Measurements from ENCODE around the gene MGST2.

- TF ChIP-seq CTCF (conservative IDR thresholded peaks at IDR 0.05; ENCODE audit: low read length) = no peak
- no peak for TF ChIP-seq EZH2phosphoT487 (IDR thresholded peaks at IDR 0.05; ENCODE audit: borderline replicate concordance)
Measured at GRCh38 chr4:139732991-139733570, 67.5 kb downstream of the MGST2 start.
